Liver (tissue), 9 donors: ENCODE data around the gene MRPS7. TPM values are rescaled to one million over a fixed set of nuclear protein-coding genes. Genes with fewer than 3 reads are reported as not detected.

Experiments
- DNase-seq: peaks from one replicate; pipeline ENCODE4 v3.0.0-alpha.2; 2017; ENCODE audit warnings: low spot score
- H3K27ac ChIP-seq, 2 donors: one replicate each; pipeline ENCODE4 v1.7.0; 2013; ENCODE audit warnings: inconsistent platforms in 2 of 2, low read length in 2 of 2, control low read depth in 1 of 2, low read depth in 1 of 2, mild to moderate bottlenecking in 1 of 2
- H3K27me3 ChIP-seq, 4 donors: one replicate each; pipeline versions ENCODE4 v1.6.1 to v1.7.0; 2013; ENCODE audit warnings: low read length in 3 of 4, inconsistent platforms in 1 of 4, mild to moderate bottlenecking in 1 of 4, moderate library complexity in 1 of 4; ENCODE audit not compliant: control insufficient read depth in 4 of 4, insufficient read depth in 4 of 4
- H3K36me3 ChIP-seq, 4 donors: one replicate each; pipeline versions ENCODE4 v1.6.1 to v1.7.0; 2013; ENCODE audit warnings: low read length in 3 of 4, mild to moderate bottlenecking in 3 of 4, low read depth in 1 of 4, moderate library complexity in 1 of 4; ENCODE audit not compliant: control insufficient read depth in 4 of 4, insufficient read depth in 3 of 4
- H3K4me1 ChIP-seq, 4 donors: one replicate each; pipeline versions ENCODE4 v1.6.1 to v1.7.0; 2013; ENCODE audit warnings: low read length in 3 of 4, mild to moderate bottlenecking in 3 of 4, moderate library complexity in 1 of 4; ENCODE audit not compliant: control insufficient read depth in 4 of 4, insufficient read depth in 4 of 4
- H3K4me3 ChIP-seq, 3 donors: one replicate each; pipeline versions ENCODE4 v1.6.1 to v1.7.0; 2013; ENCODE audit warnings: low read length in 3 of 3, control low read depth in 1 of 3, low read depth in 1 of 3, mild to moderate bottlenecking in 1 of 3
- H3K9ac ChIP-seq, 2 donors: one replicate each; pipeline ENCODE4 v1.7.0; 2013; ENCODE audit warnings: low read length in 2 of 2, mild to moderate bottlenecking in 2 of 2, moderate library complexity in 2 of 2, control low read depth in 1 of 2, low read depth in 1 of 2
- H3K9me3 ChIP-seq, 4 donors: one replicate each; pipeline versions ENCODE4 v1.6.1 to v1.7.0; 2013; ENCODE audit warnings: low read length in 3 of 4; ENCODE audit not compliant: control insufficient read depth in 4 of 4
- ATF3 ChIP-seq: IDR thresholded peaks from 2 replicates; pipeline ENCODE4 v1.6.1; 2016; ENCODE audit warnings: antibody characterized with exemption
- GABPA ChIP-seq, 2 donors: IDR thresholded peaks in 1 of 2; conservative IDR thresholded peaks in 1 of 2; 2 replicates each; pipeline ENCODE4 v1.6.1; 2016; ENCODE audit warnings: antibody characterized with exemption in 2 of 2, mild to moderate bottlenecking in 1 of 2, moderate library complexity in 1 of 2
- HNF4A ChIP-seq, 2 donors: conservative IDR thresholded peaks; 2 replicates each; pipeline ENCODE4 v1.6.1; 2016; ENCODE audit warnings: antibody characterized with exemption in 2 of 2, mild to moderate bottlenecking in 2 of 2
- HNF4G ChIP-seq: IDR thresholded peaks from 2 replicates; pipeline ENCODE4 v1.6.1; 2016; ENCODE audit warnings: antibody characterized with exemption
- JUND ChIP-seq, 2 donors: IDR thresholded peaks; 2 replicates each; pipeline ENCODE4 v1.6.1; 2016; ENCODE audit warnings: antibody characterized with exemption in 2 of 2
- NR2F2 ChIP-seq: IDR thresholded peaks from 2 replicates; pipeline ENCODE4 v1.6.1; 2016; ENCODE audit warnings: antibody characterized with exemption
- RAD21 ChIP-seq, 2 donors: IDR thresholded peaks; 2 replicates each; pipeline ENCODE4 v1.6.1; 2016; ENCODE audit warnings: antibody characterized with exemption in 2 of 2, mild to moderate bottlenecking in 2 of 2
- RXRA ChIP-seq, 2 donors: IDR thresholded peaks; 2 replicates each; pipeline ENCODE4 v1.6.1; 2017 to 2018; ENCODE audit warnings: antibody characterized with exemption in 2 of 2, mild to moderate bottlenecking in 1 of 2
- SP1 ChIP-seq: IDR thresholded peaks from 2 replicates; pipeline ENCODE4 v1.6.1; 2018; ENCODE audit warnings: antibody characterized with exemption, mild to moderate bottlenecking
- TAF1 ChIP-seq: conservative IDR thresholded peaks from 2 replicates; pipeline ENCODE4 v1.6.1; 2016; ENCODE audit warnings: antibody characterized with exemption, mild to moderate bottlenecking
- YY1 ChIP-seq: IDR thresholded peaks from 2 replicates; pipeline ENCODE4 v1.6.1; 2016; ENCODE audit warnings: antibody characterized with exemption, mild to moderate bottlenecking
- ZBTB33 ChIP-seq: IDR thresholded peaks from 2 replicates; pipeline ENCODE4 v1.6.1; 2016; ENCODE audit warnings: antibody characterized with exemption
- WGBS: extraction: QIAGEN DNeasy Blood & Tissue Kit; methylation state at CpG from one replicate; pipeline ENCODE4 v1.1.7; 2013; 5-methylcytosine and 5-hydroxymethylcytosine counted together
- polyA plus RNA-seq, 2 donors: library from polyadenylated mRNA; stranded (reverse) in 1 of 2; unstranded in 1 of 2; fragments of 200-250 nt in 1 of 2; fragments of >200 nt in 1 of 2; fragmentation: Nextera tagmentation in 1 of 2; extraction: Ambion mirVana in 1 of 2; gene quantifications; one replicate each; pipeline versions ENCODE4 v1.2.1 to v1.2.3, GENCODE V29; 2013 to 2015
- total RNA-seq, 2 donors: library from RNA; depleted of rRNA; stranded (reverse); fragments of >200 nt; gene quantifications; one replicate each; pipeline ENCODE4 v1.2.3, GENCODE V29; 2014
- TF ChIP-seq, protein P1 (sequence below): IDR thresholded peaks from 2 replicates; pipeline ENCODE4 v1.6.1; 2016; ENCODE audit warnings: antibody characterized with exemption
- TF ChIP-seq, protein P2 (sequence below): fragments of 150-350 bp; IDR thresholded peaks from 2 replicates; pipeline ENCODE4 v1.5.1; 2017; ENCODE audit warnings: improper control_type of control experiment, low read depth, low read length; ENCODE audit not compliant: missing input control
- TF ChIP-seq, protein P3 (sequence below): IDR thresholded peaks from 2 replicates; pipeline ENCODE4 v1.6.1; 2016; ENCODE audit warnings: antibody characterized with exemption, mild to moderate bottlenecking
- donor health status: healthy.
- donor health status: healthy.
- donor health status: healthy.
- donor health status: healthy.
- donor health status: healthy.

The MRPS7 gene
- total and polyA plus RNA-seq, 4 donors, result 24.1 to 58.9 (median 39.4) TPM

DNA sequence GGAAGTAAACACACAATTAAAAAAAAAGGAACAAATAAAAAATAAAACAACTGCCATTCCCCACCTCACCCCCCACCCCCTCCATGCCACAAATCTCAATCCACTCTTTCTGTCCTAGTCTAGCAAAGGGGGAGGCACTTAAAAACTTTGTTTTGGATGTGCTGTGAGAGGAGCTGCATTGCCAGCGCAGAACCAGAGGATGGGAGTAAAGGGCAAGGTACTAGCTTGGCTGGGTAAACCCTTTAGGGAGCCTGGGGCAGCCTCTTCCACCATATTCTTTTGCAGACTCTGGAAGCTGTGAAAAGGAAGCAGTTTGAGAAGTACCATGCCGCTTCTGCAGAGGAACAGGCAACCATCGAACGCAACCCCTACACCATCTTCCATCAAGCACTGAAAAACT is 1.4 kb downstream of the MRPS7 start:
- Histone ChIP-seq H3K27me3 (no peaks in the 10 kb centered on the region), H3K4me1 (peaks cover 0 to 45% (median 24%) of the 10 kb centered on the region in 4 donors), H3K36me3 (peaks cover 5 to 23% (median 19%) of the 10 kb centered on the region in 4 donors), H3K9me3 (no peaks in the 10 kb centered on the region), H3K9ac (no peak overlapping the region), H3K4me3 (no peak overlapping the region), H3K27ac (no peak overlapping the region)
- DNase-seq, result no peak
- WGBS, result 88% methylated on average over 4 of the region's 4 CpGs
- TF ChIP-seq YY1 (no peak), NR2F2 (no peak), JUND (IDR thresholded peaks at IDR 0.05) (no peak), HNF4A (conservative IDR thresholded peaks at IDR 0.05) (no peak), SP1 (no peak), ZBTB33 (no peak), HNF4G (no peak), ATF3 (no peak), RXRA (IDR thresholded peaks at IDR 0.05) (no peak), RAD21 (IDR thresholded peaks at IDR 0.05) (no peak), GABPA (IDR thresholded peaks at IDR 0.05 in 1 of 2, conservative IDR thresholded peaks at IDR 0.05 in 1 of 2) (no peak), TAF1 (no peak)
- TF ChIP-seq, protein P1, sequence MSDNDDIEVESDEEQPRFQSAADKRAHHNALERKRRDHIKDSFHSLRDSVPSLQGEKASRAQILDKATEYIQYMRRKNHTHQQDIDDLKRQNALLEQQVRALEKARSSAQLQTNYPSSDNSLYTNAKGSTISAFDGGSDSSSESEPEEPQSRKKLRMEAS, result no peak
- TF ChIP-seq, protein P2, sequence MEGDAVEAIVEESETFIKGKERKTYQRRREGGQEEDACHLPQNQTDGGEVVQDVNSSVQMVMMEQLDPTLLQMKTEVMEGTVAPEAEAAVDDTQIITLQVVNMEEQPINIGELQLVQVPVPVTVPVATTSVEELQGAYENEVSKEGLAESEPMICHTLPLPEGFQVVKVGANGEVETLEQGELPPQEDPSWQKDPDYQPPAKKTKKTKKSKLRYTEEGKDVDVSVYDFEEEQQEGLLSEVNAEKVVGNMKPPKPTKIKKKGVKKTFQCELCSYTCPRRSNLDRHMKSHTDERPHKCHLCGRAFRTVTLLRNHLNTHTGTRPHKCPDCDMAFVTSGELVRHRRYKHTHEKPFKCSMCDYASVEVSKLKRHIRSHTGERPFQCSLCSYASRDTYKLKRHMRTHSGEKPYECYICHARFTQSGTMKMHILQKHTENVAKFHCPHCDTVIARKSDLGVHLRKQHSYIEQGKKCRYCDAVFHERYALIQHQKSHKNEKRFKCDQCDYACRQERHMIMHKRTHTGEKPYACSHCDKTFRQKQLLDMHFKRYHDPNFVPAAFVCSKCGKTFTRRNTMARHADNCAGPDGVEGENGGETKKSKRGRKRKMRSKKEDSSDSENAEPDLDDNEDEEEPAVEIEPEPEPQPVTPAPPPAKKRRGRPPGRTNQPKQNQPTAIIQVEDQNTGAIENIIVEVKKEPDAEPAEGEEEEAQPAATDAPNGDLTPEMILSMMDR, result no peak

- no peak overlapping the region for H3K27ac ChIP-seq
- WGBS, result 90% methylated on average over 17 of the region's 17 CpGs
- no peak overlapping the region for H3K9ac ChIP-seq
- H3K4me1 ChIP-seq, result peaks cover 2 to 37% (median 18%) of the 10 kb centered on the region in 4 donors
- H3K27me3 ChIP-seq, result no peaks in the 10 kb centered on the region
- DNase-seq, result no peak
- H3K4me3 ChIP-seq, result no peak overlapping the region
- peaks cover 5 to 23% (median 19%) of the 10 kb centered on the region in 4 donors for H3K36me3 ChIP-seq
- no peaks in the 10 kb centered on the region for H3K9me3 ChIP-seq
- no peak for TF ChIP-seq ATF3
- TF ChIP-seq, protein P3, sequence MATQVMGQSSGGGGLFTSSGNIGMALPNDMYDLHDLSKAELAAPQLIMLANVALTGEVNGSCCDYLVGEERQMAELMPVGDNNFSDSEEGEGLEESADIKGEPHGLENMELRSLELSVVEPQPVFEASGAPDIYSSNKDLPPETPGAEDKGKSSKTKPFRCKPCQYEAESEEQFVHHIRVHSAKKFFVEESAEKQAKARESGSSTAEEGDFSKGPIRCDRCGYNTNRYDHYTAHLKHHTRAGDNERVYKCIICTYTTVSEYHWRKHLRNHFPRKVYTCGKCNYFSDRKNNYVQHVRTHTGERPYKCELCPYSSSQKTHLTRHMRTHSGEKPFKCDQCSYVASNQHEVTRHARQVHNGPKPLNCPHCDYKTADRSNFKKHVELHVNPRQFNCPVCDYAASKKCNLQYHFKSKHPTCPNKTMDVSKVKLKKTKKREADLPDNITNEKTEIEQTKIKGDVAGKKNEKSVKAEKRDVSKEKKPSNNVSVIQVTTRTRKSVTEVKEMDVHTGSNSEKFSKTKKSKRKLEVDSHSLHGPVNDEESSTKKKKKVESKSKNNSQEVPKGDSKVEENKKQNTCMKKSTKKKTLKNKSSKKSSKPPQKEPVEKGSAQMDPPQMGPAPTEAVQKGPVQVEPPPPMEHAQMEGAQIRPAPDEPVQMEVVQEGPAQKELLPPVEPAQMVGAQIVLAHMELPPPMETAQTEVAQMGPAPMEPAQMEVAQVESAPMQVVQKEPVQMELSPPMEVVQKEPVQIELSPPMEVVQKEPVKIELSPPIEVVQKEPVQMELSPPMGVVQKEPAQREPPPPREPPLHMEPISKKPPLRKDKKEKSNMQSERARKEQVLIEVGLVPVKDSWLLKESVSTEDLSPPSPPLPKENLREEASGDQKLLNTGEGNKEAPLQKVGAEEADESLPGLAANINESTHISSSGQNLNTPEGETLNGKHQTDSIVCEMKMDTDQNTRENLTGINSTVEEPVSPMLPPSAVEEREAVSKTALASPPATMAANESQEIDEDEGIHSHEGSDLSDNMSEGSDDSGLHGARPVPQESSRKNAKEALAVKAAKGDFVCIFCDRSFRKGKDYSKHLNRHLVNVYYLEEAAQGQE, result no peak
These were observed 4.1 kb downstream of the MRPS7 start for GRCh38 chr17:75265614-75266315.
